HepG2 (cell line): ENCODE data around the gene ZDHHC7. TPM values are rescaled to one million over a fixed set of nuclear protein-coding genes. Genes with fewer than 3 reads are reported as not detected.
A peak's percentile ranks its signal among the peaks of the same experiment; 100 is the strongest.

ENCODE experiments used
- BHLHE40 ChIP-seq: IDR thresholded peaks from 2 replicates; pipeline ENCODE4 v1.6.1; 2011; ENCODE audit warnings: low read length, improper control_type of control experiment
- EP300 ChIP-seq, 3 experiments: sonication (generic) in 1 of 3; formaldehyde crosslinking in 1 of 3; IDR thresholded peaks; 2 replicates each; pipeline versions ENCODE4 v1.5.1 to v1.6.1; 2011 to 2020; ENCODE audit warnings: low read depth in 2 of 3, low read length in 2 of 3, borderline replicate concordance in 1 of 3, improper control_type of control experiment in 1 of 3, mild to moderate bottlenecking in 1 of 3, missing genetic modification reagents in 1 of 3, moderate library complexity in 1 of 3
- MAZ ChIP-seq, 2 experiments: sonication (generic) in 1 of 2; formaldehyde crosslinking in 1 of 2; IDR thresholded peaks; 2 replicates each; pipeline versions ENCODE4 v1.5.0 to v1.6.1; 2012 to 2020; ENCODE audit warnings: low read depth in 2 of 2, mild to moderate bottlenecking in 2 of 2, borderline replicate concordance in 1 of 2, improper control_type of control experiment in 1 of 2, low read length in 1 of 2, missing genetic modification reagents in 1 of 2, moderate library complexity in 1 of 2
- MED13 ChIP-seq: sonication (generic); formaldehyde crosslinking; IDR thresholded peaks from 2 replicates; pipeline ENCODE4 v1.5.0; 2020; ENCODE audit warnings: missing genetic modification reagents
- NR3C1 ChIP-seq: sonication (generic); formaldehyde crosslinking; IDR thresholded peaks from 2 replicates; pipeline ENCODE4 v1.4.0; 2020; ENCODE audit warnings: missing genetic modification reagents
- PHF21A ChIP-seq: sonication (generic); formaldehyde crosslinking; IDR thresholded peaks from 2 replicates; pipeline ENCODE4 v1.5.0; 2020; ENCODE audit warnings: mild to moderate bottlenecking, missing genetic modification reagents
- SALL2 ChIP-seq: sonication (generic); formaldehyde crosslinking; IDR thresholded peaks from 2 replicates; pipeline ENCODE4 v1.8.1; 2023; ENCODE audit warnings: mild to moderate bottlenecking, missing genetic modification reagents, inconsistent platforms
- ZNF337 ChIP-seq: sonication (generic); formaldehyde crosslinking; IDR thresholded peaks from 2 replicates; pipeline ENCODE4 v1.5.1; 2020; ENCODE audit warnings: missing genetic modification reagents, low read depth, mild to moderate bottlenecking, borderline replicate concordance
- ZNF558 ChIP-seq: sonication (generic); formaldehyde crosslinking; IDR thresholded peaks from 2 replicates; pipeline ENCODE4 v1.9.0; 2022; ENCODE audit warnings: mild to moderate bottlenecking, missing genetic modification reagents, borderline replicate concordance
- ZNF564 ChIP-seq: sonication (generic); formaldehyde crosslinking; IDR thresholded peaks from 2 replicates; pipeline ENCODE4 v1.8.1; 2023; ENCODE audit warnings: mild to moderate bottlenecking, missing genetic modification reagents
- ZNF619 ChIP-seq: sonication (generic); formaldehyde crosslinking; IDR thresholded peaks from 2 replicates; pipeline ENCODE4 v1.4.0; 2020; ENCODE audit warnings: mild to moderate bottlenecking, missing genetic modification reagents
- ZNF780A ChIP-seq: sonication (generic); formaldehyde crosslinking; IDR thresholded peaks from 2 replicates; pipeline ENCODE4 v1.8.0; 2022; ENCODE audit warnings: mild to moderate bottlenecking, missing genetic modification reagents, moderate library complexity
- polyA plus RNA-seq, 8 experiments: library from polyadenylated mRNA; depleted of rRNA in 3 of 8; stranded (reverse) in 7 of 8; unstranded in 1 of 8; fragments of >200 nt; fragmentation: Illumina TruSeq in 4 of 8; extraction: Trizol in 4 of 8; gene quantifications; 2 replicates each; pipeline versions ENCODE4 v1.2.1 to v1.2.3, GENCODE V29; 2011 to 2016; ENCODE audit warnings: low read depth in 4 of 8, missing spikeins in 1 of 8, mixed read lengths in 1 of 8; ENCODE audit not compliant: insufficient read depth in 1 of 8
- total RNA-seq, 5 experiments: library from RNA; depleted of rRNA; stranded (reverse); fragments of >200 nt; fragmentation: Illumina TruSeq; extraction: Trizol; gene quantifications; 2 replicates each; pipeline ENCODE4 v1.2.3, GENCODE V29; 2016; ENCODE audit warnings: low read depth in 1 of 5
- TF ChIP-seq, protein P1 (sequence below): sonication (generic); formaldehyde crosslinking; IDR thresholded peaks from 2 replicates; pipeline ENCODE4 v1.5.0; 2020; ENCODE audit warnings: mild to moderate bottlenecking, missing genetic modification reagents, moderate library complexity
- TF ChIP-seq, protein P2 (sequence below): IDR thresholded peaks from 2 replicates; pipeline ENCODE4 v1.6.1; 2016; ENCODE audit warnings: mild to moderate bottlenecking
- TF ChIP-seq, protein P3 (sequence below): sonication (generic); formaldehyde crosslinking; IDR thresholded peaks from 2 replicates; pipeline ENCODE4 v1.4.0; 2020; ENCODE audit warnings: missing genetic modification reagents
- TF ChIP-seq, protein P4 (sequence below): sonication (generic); formaldehyde crosslinking; IDR thresholded peaks from 2 replicates; pipeline ENCODE4 v1.8.0; 2022; ENCODE audit warnings: mild to moderate bottlenecking, missing genetic modification reagents, borderline replicate concordance
- TF ChIP-seq, protein P5 (sequence below): sonication (generic); formaldehyde crosslinking; IDR thresholded peaks from 2 replicates; pipeline ENCODE4 v1.4.0; 2020; ENCODE audit warnings: missing genetic modification reagents

ZDHHC7 gene
- total and polyA plus RNA-seq, 2 of the 13 experiments (the other 11 are each of a cell fraction or from before 2014, with no cell fraction given), result 46.8 to 67.6 TPM

DNA sequence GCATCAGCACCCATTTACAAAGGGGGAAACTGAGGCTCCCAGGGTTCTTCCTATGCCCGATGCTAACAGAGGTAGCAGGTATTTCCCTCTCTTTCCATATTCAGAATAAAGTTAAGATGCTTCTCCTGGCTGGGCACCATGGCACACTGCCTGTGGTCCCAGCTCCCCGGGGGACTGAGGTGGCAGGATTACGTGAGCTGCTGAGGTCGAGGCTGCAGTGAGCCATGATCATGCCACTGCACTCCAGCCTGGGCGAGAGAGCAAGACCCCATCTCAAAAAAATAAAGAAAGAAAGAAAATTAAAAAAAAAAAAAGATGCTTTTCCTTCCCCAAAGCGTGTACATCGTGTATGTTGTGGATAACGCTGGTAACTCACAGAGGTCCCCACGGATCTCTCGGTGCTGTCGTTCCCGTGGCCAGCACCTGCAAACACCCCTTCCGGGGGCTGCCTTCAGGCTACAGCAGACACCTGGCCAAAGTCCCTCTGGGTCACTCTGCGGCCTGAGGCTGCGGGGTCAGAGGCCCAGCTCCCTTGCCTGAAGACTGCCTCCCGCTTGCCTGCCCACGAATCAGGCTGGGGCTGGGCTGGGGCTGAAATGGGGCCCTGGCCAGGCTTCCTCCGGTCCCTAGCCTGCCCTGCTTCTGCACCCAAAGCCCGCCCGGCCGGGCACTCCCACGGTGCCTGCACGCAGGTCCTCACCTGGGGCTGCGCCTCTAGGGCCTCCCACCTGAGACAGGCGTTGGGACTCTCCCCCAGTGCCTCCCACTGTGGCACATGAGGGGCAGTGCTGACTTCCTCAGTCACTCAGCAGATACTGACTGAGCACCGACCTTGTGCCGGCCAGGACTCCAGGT, 63.1 kb downstream of the ZDHHC7 start (continued):
- TF ChIP-seq, protein P1, sequence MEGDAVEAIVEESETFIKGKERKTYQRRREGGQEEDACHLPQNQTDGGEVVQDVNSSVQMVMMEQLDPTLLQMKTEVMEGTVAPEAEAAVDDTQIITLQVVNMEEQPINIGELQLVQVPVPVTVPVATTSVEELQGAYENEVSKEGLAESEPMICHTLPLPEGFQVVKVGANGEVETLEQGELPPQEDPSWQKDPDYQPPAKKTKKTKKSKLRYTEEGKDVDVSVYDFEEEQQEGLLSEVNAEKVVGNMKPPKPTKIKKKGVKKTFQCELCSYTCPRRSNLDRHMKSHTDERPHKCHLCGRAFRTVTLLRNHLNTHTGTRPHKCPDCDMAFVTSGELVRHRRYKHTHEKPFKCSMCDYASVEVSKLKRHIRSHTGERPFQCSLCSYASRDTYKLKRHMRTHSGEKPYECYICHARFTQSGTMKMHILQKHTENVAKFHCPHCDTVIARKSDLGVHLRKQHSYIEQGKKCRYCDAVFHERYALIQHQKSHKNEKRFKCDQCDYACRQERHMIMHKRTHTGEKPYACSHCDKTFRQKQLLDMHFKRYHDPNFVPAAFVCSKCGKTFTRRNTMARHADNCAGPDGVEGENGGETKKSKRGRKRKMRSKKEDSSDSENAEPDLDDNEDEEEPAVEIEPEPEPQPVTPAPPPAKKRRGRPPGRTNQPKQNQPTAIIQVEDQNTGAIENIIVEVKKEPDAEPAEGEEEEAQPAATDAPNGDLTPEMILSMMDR (CRISPR knock-in tag), result peak; percentile 34; the same call in 1 of the 2 replicates
- TF ChIP-seq BHLHE40, result no peak
- TF ChIP-seq EP300 (IDR thresholded peaks at IDR 0.05; ENCODE audit: low read depth in 2 of 2, low read length in 2 of 2), result peak in 1 of 2 experiments; percentile 37; a peak in 1 of 4 replicates
- no peak for TF ChIP-seq EP300 (CRISPR knock-in tag; IDR thresholded peaks at IDR 0.05; ENCODE audit: borderline replicate concordance)
- peak; percentile 80 for TF ChIP-seq PHF21A (CRISPR knock-in tag)
- TF ChIP-seq, protein P2, sequence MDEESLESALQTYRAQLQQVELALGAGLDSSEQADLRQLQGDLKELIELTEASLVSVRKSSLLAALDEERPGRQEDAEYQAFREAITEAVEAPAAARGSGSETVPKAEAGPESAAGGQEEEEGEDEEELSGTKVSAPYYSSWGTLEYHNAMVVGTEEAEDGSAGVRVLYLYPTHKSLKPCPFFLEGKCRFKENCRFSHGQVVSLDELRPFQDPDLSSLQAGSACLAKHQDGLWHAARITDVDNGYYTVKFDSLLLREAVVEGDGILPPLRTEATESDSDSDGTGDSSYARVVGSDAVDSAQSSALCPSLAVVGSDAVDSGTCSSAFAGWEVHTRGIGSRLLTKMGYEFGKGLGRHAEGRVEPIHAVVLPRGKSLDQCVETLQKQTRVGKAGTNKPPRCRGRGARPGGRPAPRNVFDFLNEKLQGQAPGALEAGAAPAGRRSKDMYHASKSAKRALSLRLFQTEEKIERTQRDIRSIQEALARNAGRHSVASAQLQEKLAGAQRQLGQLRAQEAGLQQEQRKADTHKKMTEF (CRISPR knock-in tag), result peak; percentile 35; the same call in 1 of the 2 replicates
- no peak for TF ChIP-seq ZNF337
- TF ChIP-seq, protein P3, sequence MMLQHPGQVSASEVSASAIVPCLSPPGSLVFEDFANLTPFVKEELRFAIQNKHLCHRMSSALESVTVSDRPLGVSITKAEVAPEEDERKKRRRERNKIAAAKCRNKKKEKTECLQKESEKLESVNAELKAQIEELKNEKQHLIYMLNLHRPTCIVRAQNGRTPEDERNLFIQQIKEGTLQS, result no peak
- TF ChIP-seq, protein P4, sequence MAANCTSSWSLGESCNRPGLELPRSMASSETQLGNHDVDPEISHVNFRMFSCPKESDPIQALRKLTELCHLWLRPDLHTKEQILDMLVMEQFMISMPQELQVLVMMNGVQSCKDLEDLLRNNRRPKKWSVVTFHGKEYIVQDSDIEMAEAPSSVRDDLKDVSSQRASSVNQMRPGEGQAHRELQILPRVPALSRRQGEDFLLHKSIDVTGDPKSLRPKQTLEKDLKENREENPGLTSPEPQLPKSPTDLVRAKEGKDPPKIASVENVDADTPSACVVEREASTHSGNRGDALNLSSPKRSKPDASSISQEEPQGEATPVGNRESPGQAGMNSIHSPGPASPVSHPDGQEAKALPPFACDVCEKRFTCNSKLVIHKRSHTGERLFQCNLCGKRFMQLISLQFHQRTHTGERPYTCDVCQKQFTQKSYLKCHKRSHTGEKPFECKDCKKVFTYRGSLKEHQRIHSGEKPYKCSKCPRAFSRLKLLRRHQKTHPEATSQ (CRISPR knock-in tag), result no peak
- TF ChIP-seq NR3C1 (CRISPR knock-in tag), result no peak
- no peak for TF ChIP-seq ZNF558 (CRISPR knock-in tag)
- no peak for TF ChIP-seq MAZ (IDR thresholded peaks at IDR 0.05; ENCODE audit: borderline replicate concordance, low read depth, low read length)
- 0 out of 2 replicates have a peak, but pooled peaks have one; percentile 39 for TF ChIP-seq MAZ (CRISPR knock-in tag; IDR thresholded peaks at IDR 0.05; ENCODE audit: low read depth)
- TF ChIP-seq ZNF564 (CRISPR knock-in tag), result no peak
- peak; percentile 74; the same call in 1 of the 2 replicates for TF ChIP-seq ZNF619 (CRISPR knock-in tag)
- no peak for TF ChIP-seq SALL2 (CRISPR knock-in tag)
- no peak for TF ChIP-seq ZNF780A (CRISPR knock-in tag)
- TF ChIP-seq, protein P5, sequence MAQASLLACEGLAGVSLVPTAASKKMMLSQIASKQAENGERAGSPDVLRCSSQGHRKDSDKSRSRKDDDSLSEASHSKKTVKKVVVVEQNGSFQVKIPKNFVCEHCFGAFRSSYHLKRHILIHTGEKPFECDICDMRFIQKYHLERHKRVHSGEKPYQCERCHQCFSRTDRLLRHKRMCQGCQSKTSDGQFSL (CRISPR knock-in tag), result no peak
- TF ChIP-seq MED13, result no peak
